T-helper 9 cell (primary cell): Measurements from ENCODE around the gene RABGAP1L.
"Not testable (repeated sequence)": the region's sequence is repeated elsewhere in the genome, so short reads cannot be mapped to it uniquely, and the experiment has no call there.

Experiments used
- DNase-seq: peaks from one replicate; pipeline ENCODE4 v3.0.0-alpha.2; 2020

RABGAP1L gene

DNA sequence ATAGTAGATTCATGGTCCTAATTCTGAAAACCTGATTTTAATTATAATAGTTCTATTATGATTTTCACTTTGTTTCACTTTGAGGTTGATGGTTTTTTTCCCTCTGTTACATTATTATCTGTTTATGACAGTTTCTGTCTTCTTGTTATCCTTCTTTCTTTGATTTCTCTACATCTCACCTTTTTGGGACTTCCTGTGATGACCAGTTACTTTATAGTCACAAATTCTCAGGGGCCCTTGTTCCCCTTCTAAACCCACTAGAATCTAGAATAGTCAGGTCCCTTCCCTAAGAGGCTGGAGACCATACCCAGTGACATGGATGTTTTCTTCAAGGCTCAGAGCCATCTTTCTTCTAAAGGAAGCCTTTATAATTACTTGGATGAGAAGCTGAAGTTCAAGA, 526.9 kb downstream of the RABGAP1L start:
- no peak for DNase-seq

GRCh38 chr1:174689524-174689923, 530.2 kb downstream of the RABGAP1L start:
- DNase-seq = no peak

- no peak for DNase-seq
These were observed 530.9 kb downstream of the RABGAP1L start for GRCh38 chr1:174690266-174690665.

GRCh38 chr1:174692313-174692712, 533.0 kb downstream of the RABGAP1L start:
- DNase-seq = no peak

DNA sequence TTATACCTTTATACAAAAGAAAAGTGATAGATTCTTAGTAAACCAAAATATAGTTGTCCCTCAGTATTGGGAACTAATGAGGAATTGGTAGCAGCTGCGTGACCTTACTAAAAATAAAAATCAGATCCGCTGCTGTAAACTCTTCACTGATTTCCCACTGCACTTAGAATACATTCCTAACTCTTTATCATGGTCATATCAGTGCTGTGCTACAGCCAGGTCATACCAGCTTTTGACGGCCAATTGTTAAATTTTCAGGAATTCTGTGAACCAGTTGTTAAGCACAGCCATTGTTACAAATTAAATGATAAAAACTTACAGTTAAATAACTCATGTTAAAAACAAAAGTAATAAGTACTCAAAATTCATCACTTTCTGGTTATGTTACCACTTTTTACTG, 533.8 kb downstream of the RABGAP1L start:
- DNase-seq = no peak

DNA sequence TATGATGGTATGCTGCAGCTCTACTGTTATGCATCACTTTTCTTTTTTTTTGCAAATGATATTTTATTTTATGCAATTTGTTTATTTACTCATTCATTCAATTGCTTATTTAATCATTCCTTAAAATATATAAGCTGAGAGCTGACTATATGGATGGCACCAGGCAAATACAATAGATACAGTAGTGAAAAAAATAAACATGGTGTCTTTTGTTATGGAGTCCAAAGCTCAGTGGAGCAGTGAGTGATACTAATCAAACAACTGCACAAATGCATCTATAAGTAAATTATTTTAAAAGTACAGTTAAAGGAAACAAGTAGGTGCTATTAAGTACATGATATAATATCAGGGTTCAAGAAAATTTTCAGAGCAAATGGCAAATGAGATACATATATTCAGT, 534.2 kb downstream of the RABGAP1L start:
- not testable (repeated sequence) for DNase-seq

GRCh38 chr1:174696026-174696821, 536.9 kb downstream of the RABGAP1L start:
- no peak for DNase-seq

DNA sequence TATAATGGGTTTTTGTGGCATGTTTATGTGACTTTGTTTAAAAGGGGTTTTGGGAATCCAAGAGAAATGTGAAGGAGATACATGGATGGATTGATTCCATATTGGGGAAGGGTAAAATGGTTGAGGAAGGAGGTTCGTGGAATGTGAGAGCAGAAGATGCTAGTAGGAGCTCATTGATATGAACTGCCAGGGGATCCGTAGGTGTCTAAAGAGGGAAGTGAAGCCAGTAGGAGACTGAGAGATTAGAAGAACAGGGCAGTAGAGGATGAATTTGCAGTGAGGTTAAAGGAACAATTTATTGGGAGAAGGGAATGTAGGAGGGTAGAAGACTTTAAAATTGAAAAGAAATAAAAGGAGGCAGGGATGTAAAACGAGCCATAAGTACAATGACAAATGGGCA, 541.0 kb downstream of the RABGAP1L start:
- no peak for DNase-seq

DNA sequence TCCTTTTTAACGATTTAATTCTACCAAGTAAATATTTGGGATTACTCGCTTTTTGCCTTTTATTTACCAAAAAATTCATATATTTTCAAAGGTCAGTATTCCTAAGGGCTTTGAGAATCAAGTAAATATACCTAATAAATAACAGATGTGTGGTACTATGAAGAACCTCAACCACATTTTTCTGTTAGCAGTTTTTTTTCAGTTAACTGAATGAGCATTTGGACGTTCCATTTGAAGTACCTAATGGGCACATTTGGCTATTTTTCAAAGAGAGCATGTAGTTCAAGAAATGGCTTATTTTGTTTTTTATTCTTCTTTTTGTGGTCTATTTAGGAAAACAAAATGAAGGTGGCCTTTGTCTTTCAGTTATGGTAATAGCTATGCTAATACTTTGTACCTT, 541.5 kb downstream of the RABGAP1L start:
- DNase-seq = no peak

DNA sequence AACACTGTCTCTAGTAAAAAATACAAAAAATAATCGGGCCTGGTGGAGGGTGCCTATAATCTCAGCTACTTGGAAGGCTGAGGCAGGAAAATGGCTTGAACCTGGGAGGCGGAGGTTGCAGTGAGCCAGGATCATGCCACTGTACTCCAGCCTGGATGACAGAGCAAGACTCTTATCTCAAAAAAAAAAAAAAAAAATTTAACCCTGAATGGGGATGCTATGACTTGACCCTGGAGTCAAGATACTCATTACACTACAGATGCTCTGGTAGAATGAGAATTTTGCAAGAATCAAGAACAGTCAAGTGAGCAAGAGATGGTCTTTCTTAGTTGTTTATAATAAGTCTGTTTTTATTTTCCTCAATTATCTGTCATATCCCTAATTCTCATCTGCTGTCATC, 542.2 kb downstream of the RABGAP1L start:
- DNase-seq = no peak

GRCh38 chr1:174702011-174702410, 542.7 kb downstream of the RABGAP1L start:
- DNase-seq = no peak

DNA sequence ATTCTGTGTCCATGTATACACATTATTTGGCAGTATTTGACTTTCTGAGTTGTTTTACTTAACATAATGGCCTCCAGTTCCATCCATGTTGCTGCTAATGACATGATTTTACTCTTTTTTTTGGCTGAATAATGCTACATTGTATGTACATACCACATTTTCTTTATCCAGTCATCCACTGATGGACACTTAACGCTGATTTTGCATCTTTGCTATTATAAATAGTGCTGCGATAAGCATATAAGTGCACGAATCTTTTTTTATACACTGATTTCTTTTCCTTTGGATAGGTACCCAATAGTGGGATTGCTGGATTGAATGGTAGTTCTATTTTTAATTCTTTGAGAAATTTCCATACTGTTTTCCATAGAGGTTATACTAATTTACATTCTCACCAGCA, 544.0 kb downstream of the RABGAP1L start:
- no peak for DNase-seq

DNA sequence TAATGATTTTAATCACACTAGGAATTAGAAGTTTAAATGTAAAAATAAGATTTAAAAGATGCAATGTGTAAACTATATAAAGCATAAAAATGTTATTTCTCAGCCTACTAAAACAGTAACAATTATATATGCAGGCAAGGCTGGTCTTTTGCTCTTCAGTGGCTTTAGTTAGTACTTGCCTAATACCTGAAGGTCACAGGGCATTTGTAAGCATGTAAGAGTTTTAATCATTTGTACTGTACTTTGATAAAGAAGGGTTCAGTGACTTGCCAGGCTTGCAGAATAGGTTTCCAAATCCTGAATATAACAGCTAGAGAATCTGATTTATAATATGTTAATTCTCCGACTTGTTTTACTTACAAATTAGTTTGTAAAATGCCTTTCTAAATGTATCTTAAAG, 545.0 kb downstream of the RABGAP1L start:
- DNase-seq = no peak

GRCh38 chr1:174710868-174711845, 551.8 kb downstream of the RABGAP1L start:
- DNase-seq = no peak

DNA sequence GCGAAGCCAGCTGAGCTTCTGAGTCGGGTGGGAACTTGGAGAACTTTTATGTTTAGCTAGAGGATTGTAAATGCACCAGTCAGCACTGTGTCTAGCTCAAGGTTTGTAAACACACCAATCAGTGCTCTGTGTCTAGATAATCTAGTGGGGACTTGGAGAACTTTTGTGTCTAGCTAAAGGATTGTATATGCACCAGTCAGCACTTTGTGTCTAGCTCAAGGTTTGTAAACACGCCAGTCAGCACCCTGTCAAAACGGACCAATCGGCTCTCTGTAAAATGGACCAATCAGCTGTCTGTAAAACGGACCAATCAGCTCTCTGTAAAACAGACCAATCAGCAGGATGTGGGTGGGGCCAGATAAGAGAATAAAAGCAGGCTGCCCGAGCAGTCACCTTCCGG, 552.5 kb downstream of the RABGAP1L start:
- not testable (repeated sequence) for DNase-seq

DNA sequence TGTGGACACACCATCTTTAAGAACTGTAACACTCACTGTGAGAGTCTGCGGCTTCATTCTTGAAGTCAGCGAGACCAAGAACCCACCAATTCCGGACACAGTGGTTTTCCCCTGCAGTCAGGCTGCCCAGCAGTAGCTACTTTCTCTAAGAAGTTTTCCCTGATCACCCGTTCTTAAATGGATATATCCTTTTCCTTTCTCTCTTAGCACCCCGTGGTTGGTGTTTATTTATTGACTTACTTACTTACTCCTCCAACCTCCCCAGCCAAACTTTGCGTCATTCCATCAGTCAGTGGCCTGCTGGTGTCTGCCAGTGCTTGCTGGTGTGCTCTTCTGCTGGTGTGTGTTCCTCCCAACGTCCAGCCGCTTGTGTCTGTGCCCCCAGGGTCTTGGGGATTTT, 553.2 kb downstream of the RABGAP1L start:
- DNase-seq = no peak

GRCh38 chr1:174713796-174714195, 554.5 kb downstream of the RABGAP1L start:
- DNase-seq = no peak

DNA sequence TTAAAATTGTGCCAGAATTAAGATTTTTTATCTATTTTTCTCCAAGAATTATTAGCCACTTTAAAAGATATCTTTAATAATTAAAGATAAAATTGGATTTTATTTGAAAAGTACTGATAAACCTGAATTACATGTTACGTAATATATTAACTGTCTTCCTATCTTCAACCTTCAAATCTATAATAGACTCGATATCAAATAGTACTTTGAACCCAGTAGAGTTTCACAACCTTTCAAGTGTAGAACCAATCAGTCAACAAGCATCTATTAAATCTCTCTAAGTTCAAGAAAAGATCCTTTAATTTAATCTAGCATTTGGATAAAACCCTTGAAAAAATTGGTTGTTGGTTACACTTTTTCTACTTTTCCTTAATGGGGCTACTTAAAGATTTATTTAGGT, 559.9 kb downstream of the RABGAP1L start:
- DNase-seq = no peak

DNA sequence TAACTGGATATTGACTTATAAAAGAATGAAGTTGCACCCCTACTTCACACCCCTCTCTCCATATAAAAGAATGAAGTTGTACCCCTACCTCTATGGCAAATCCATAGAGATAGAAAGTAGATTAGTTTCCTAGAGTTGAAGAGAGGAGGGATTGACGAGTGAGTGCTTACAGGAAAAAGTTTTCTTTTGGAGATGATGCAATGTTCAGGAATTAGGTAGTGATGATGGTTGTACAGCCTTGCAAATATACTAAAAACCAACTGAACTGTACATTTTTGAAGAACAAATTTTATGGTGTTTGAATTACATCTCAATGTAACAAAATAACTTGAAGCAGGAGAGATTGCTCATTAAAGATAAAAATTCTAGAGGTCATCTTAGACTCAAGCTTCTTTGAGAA, 561.3 kb downstream of the RABGAP1L start:
- DNase-seq = no peak

DNA sequence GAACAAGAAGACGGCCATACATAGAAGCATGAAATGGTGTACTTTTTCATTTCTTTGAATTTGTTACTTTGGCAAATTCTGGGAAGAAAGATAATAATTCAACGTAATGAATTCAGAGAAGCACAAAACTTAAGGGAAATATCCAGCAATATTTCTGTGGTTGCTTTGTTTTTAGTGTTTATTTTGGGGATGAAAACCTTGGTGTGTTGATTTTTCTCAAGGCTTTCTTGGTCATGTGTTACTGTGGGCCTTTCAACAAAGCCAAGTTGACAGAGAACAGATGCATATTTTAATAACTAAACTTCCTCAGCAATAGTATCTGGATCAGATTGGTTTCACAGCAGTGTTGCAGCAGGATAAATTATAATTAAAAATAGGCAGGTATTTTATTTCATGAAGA, 561.9 kb downstream of the RABGAP1L start:
- no peak for DNase-seq

- DNase-seq = no peak
These were observed 564.5 kb downstream of the RABGAP1L start for GRCh38 chr1:174723816-174724215.

- DNase-seq = no peak
These were observed 564.9 kb downstream of the RABGAP1L start for GRCh38 chr1:174724219-174724618.

DNA sequence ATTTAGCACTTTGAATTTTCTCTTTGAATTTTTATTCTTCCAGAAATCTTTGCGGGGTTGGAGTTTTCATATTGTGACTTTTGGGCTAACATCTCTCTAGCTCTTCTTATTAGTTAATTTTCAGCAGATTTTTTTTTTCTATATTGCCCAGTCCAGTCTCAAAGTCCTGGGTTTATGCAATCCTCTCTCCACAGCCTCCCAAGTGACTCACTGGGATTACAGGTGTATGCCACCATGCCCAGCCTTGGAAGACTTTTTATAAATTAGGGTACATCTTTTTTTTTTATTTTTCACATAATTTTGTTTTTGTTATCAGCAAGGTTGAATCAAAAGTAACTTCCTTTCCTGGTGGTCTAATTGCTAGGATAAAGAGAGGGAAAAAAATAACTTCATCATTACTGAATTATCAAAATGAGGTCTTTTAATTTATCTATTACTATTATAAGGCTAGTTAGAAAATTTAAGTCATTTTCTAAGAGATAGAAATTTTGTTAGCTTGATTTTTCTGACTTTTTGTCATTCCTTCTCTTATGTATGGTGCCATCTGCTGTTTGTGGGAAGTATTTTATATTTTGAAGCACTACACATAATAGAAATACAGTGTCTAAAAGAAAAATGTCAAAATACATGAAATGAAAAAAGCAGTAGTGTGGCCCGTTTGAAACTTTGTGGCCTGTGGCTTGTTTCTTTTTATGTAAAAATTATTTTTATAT, 567.0 kb downstream of the RABGAP1L start:
- no peak for DNase-seq
